Measurements from ENCODE around the gene HSPA12B.

The HSPA12B gene, protein sequence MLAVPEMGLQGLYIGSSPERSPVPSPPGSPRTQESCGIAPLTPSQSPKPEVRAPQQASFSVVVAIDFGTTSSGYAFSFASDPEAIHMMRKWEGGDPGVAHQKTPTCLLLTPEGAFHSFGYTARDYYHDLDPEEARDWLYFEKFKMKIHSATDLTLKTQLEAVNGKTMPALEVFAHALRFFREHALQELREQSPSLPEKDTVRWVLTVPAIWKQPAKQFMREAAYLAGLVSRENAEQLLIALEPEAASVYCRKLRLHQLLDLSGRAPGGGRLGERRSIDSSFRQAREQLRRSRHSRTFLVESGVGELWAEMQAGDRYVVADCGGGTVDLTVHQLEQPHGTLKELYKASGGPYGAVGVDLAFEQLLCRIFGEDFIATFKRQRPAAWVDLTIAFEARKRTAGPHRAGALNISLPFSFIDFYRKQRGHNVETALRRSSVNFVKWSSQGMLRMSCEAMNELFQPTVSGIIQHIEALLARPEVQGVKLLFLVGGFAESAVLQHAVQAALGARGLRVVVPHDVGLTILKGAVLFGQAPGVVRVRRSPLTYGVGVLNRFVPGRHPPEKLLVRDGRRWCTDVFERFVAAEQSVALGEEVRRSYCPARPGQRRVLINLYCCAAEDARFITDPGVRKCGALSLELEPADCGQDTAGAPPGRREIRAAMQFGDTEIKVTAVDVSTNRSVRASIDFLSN

DNA sequence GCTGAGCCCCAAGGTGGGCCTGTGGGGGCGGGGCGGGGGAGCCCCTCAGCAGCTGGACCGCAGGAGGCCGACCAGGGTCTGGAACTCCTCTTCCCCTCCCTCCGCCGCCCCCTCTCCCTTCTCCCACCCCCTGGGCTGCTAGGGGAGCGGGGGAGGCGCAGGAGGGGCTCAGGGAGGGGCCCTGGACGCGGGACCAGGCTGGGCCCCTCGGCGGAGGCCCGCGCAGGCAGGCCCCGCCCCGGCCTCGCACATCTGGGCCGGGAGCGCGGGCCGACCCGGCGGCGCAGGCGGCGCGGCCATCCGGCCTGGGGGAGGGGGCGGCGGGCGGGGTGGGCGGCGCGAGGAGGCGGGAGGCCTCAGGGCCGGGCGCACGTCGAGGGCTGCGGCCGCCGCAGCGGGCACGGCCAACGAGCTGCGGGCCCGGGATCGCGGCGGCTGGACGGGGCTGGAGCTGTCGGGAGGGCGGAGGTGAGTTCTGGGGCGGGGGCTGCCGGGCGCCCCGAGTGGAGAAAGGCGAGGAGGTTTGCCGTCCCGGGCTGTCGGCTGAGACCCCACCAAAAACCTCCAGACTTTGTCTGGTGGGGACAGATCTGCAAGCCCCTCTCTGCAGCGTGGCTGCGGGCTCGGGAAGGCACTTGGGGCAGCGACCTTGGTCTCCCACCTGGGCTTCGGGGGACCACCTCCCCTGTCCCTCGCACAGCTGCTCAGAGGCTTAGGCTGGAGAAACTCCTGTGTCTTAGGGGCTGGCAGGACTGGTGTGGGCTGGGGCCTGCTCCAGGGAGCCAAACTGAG lies at the start of gene HSPA12B:
Gene HSPA12B, plus strand, starts transcription at position 359 of the 792 bp plus-strand sequence. CDS start 5,990 bp downstream, outside the sequence.
- TF ChIP-seq, protein P1, sequence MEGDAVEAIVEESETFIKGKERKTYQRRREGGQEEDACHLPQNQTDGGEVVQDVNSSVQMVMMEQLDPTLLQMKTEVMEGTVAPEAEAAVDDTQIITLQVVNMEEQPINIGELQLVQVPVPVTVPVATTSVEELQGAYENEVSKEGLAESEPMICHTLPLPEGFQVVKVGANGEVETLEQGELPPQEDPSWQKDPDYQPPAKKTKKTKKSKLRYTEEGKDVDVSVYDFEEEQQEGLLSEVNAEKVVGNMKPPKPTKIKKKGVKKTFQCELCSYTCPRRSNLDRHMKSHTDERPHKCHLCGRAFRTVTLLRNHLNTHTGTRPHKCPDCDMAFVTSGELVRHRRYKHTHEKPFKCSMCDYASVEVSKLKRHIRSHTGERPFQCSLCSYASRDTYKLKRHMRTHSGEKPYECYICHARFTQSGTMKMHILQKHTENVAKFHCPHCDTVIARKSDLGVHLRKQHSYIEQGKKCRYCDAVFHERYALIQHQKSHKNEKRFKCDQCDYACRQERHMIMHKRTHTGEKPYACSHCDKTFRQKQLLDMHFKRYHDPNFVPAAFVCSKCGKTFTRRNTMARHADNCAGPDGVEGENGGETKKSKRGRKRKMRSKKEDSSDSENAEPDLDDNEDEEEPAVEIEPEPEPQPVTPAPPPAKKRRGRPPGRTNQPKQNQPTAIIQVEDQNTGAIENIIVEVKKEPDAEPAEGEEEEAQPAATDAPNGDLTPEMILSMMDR (IDR thresholded peaks at IDR 0.05; ENCODE audit: low read length, missing control alignments), result no peak
- H3K4me3 ChIP-seq (replicated peaks; ENCODE audit: low read depth, low read length), result peak within 1 kb of the TSS; percentile 14
- no peak for DNase-seq (ENCODE audit: low read depth)

- DNase-seq (ENCODE audit: low read depth), result no peak
- no peak overlapping the region for H3K4me3 ChIP-seq (replicated peaks; ENCODE audit: low read depth, low read length)
- TF ChIP-seq, protein P1 (IDR thresholded peaks at IDR 0.05; ENCODE audit: low read length, missing control alignments), result no peak
Measured at GRCh38 chr20:3685341-3685740, 47.1 kb upstream of the HSPA12B start.

DNA sequence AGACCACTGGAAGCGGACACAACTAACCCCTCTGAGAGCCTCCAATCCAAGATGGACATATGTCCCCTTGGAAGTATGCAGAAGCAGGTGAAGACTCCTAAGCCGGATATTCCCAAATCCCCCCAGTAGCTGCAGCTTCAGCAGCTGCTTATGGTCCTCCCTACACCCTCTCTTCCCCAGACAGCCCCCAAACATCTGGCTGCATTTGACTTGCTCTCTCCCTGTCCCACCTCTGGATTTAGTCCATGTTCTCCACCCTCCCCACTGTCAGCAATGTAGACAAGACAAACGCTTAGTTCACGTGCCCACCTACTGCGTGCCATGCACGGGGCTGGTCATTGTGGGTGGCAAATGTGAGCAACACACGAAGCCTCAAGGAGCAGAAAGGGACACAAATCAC lies 46.1 kb upstream of the HSPA12B start:
- DNase-seq (ENCODE audit: low read depth), result no peak
- TF ChIP-seq, protein P1 (IDR thresholded peaks at IDR 0.05; ENCODE audit: low read length, missing control alignments), result no peak
- no peak overlapping the region for H3K4me3 ChIP-seq (replicated peaks; ENCODE audit: low read depth, low read length)

GRCh38 chr20:3686867-3687321 lies 45.6 kb upstream of the HSPA12B start:
- TF ChIP-seq, protein P1 (IDR thresholded peaks at IDR 0.05; ENCODE audit: low read length, missing control alignments), result no peak
- DNase-seq (ENCODE audit: low read depth), result peak; percentile 94
- H3K4me3 ChIP-seq (replicated peaks; ENCODE audit: low read depth, low read length), result no peak overlapping the region

- DNase-seq (ENCODE audit: low read depth), result peak; percentile 75
- H3K4me3 ChIP-seq (replicated peaks; ENCODE audit: low read depth, low read length), result no peak overlapping the region
- TF ChIP-seq, protein P1 (IDR thresholded peaks at IDR 0.05; ENCODE audit: low read length, missing control alignments), result no peak
Measured at GRCh38 chr20:3687655-3688054, 44.8 kb upstream of the HSPA12B start.

GRCh38 chr20:3689978-3690377 lies 42.5 kb upstream of the HSPA12B start:
- DNase-seq (ENCODE audit: low read depth), result no peak
- TF ChIP-seq, protein P1 (IDR thresholded peaks at IDR 0.05; ENCODE audit: low read length, missing control alignments), result no peak

More at GRCh38 chr20:3689978-3690377, 42.5 kb upstream of the HSPA12B start:
- no peak overlapping the region for H3K4me3 ChIP-seq (replicated peaks; ENCODE audit: low read depth, low read length)
